Measurements from ENCODE around the gene ABHD14A. TPM values are rescaled to one million over a fixed set of nuclear protein-coding genes. Genes with fewer than 3 reads are reported as not detected.

Gene ABHD14A
- total and polyA plus RNA-seq, 2 of the 4 experiments (the other 2 are of a cell fraction) = 3.4 to 10.0 TPM

DNA sequence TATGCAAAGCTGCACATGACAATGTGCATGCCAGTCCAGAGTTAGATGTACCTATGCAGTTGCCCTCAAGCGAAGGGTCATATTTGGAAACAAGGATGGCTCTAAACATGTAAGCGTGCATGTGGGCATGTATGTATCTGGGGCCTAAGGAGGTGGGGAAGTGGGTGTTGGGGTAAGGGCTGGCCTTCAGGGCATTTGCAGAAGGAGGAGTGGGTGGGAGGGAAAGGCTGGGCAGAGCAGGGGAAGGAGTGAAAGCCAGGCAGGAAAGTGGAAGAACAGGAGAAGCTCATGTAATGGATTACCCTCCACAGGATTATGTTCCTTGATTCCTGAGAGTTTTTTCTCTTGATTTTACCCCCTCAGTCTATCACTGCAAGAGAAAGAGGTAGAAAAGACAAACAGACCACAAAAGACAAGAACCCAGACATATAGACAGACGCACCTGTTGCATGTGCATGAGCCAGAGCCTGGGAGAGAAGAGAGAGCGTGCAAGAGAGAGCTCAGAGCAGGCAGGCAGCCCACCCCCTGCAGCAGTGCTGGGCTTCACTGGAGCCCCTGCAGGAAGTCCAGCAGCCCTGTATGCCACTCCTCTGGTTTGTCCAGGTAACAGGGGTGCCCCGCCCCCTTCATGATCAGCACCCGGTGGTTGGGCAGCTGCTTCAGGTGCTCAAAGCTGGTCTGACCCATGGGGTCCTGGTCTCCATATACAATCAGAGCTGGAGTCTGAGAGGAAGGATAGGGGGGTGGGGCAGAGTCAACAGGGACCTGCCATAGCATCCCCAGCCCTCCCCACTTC lies 5.8 kb upstream of the ABHD14A start (continued):
- TF ChIP-seq, protein P1, sequence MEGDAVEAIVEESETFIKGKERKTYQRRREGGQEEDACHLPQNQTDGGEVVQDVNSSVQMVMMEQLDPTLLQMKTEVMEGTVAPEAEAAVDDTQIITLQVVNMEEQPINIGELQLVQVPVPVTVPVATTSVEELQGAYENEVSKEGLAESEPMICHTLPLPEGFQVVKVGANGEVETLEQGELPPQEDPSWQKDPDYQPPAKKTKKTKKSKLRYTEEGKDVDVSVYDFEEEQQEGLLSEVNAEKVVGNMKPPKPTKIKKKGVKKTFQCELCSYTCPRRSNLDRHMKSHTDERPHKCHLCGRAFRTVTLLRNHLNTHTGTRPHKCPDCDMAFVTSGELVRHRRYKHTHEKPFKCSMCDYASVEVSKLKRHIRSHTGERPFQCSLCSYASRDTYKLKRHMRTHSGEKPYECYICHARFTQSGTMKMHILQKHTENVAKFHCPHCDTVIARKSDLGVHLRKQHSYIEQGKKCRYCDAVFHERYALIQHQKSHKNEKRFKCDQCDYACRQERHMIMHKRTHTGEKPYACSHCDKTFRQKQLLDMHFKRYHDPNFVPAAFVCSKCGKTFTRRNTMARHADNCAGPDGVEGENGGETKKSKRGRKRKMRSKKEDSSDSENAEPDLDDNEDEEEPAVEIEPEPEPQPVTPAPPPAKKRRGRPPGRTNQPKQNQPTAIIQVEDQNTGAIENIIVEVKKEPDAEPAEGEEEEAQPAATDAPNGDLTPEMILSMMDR (conservative IDR thresholded peaks at IDR 0.05; ENCODE audit: low read depth, low read length) = no peak

DNA sequence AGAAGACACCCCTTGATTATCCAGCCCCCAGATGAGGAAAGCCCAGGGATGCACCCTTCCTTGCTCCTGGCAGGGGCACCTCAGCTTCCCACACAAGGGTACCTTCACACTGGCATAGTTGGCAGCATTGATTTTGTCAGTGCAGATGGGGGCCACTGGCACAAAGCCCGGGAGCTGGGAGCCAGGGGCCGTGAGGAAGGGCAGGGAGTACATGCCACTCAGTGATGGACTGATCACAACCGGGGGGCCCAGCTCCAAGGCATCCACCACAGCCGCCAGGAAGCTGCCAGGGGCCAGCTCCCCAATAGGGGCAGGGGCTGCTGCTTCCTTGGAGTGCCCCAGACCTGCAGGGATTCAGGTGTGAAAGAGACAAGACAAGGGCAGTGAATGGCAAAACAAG lies 5.0 kb upstream of the ABHD14A start:
- Histone ChIP-seq H3K18ac (ENCODE audit: low read depth, low read length) (no peak overlapping the region), H2BK5ac (ENCODE audit: low read depth, low read length, poor library complexity, severe bottlenecking) (no peak overlapping the region), H4K20me1 (ENCODE audit: insufficient read depth, low read length) (no peaks in the 10 kb centered on the region; the same call in 1 of the 2 replicates), H3K9me1 (ENCODE audit: insufficient read depth, low read length) (peaks cover 22% of the 10 kb centered on the region), H2BK20ac (ENCODE audit: low read depth, low read length) (no peak overlapping the region), H3K9ac (ENCODE audit: low read depth, low read length) (no peak overlapping the region), H3K27ac (ENCODE audit: insufficient read depth, low read length) (no peak overlapping the region), H2BK120ac (ENCODE audit: low read depth, low read length) (no peak overlapping the region), H3K4ac (ENCODE audit: low read depth, low read length) (no peak overlapping the region), H4K91ac (ENCODE audit: insufficient read depth, low read depth, low read length) (no peak overlapping the region), H3K23ac (ENCODE audit: low read depth, low read length) (no peak overlapping the region), H3K14ac (replicated peaks; ENCODE audit: low read depth, low read length) (no peak overlapping the region), H4K8ac (ENCODE audit: low read depth in 2 of 2, low read length in 2 of 2) (no peak overlapping the region), H2AFZ (replicated peaks; ENCODE audit: low read length, poor library complexity) (no peak overlapping the region), H3K56ac (ENCODE audit: extremely low read depth, insufficient read depth, low read length) (no peak overlapping the region), H3K27me3 (ENCODE audit: control insufficient read depth, insufficient read depth, low read length) (no peaks in the 10 kb centered on the region), H3K79me1 (ENCODE audit: low read depth in 1 of 2, low read length in 2 of 2) (peaks cover 34 to 62% of the 10 kb centered on the region in 2 experiments), H2AK9ac (replicated peaks; ENCODE audit: low read depth, low read length, poor library complexity) (no peak overlapping the region), H3K4me2 (ENCODE audit: low read depth, low read length) (no peak overlapping the region), H2AK5ac (ENCODE audit: low read depth, low read length) (no peak overlapping the region), H3K4me1 (ENCODE audit: control insufficient read depth, insufficient read depth, low read length) (peaks cover 29% of the 10 kb centered on the region), H3K4me3 (ENCODE audit: insufficient read depth, low read depth, low read length) (no peak overlapping the region), H3K36me3 (ENCODE audit: control insufficient read depth, insufficient read depth, low read length) (no peaks in the 10 kb centered on the region; the same call in 1 of the 2 replicates), H4K5ac (ENCODE audit: low read depth, low read length) (no peak overlapping the region), H3K9me3 (ENCODE audit: control insufficient read depth, insufficient read depth, low read length) (no peaks in the 10 kb centered on the region), H2BK15ac (ENCODE audit: low read depth, low read length) (no peak overlapping the region)
- CTCF ChIA-PET = no interaction called here
- in situ Hi-C loops (cut with MboI; ENCODE audit: low sequenced_read_pairs) = loop anchor here (25.0 kb wide), 1 partner anchor 1633 kb away; the partner anchor contains the start of genes RASSF1, TUSC2 and ZMYND10
- no TSS peak for BruUV-seq (replicated peaks)
- POLR2A ChIA-PET (ENCODE audit: unreplicated experiment) = no interaction called here
- WGBS, 2 experiments (ENCODE audit: extremely low coverage in 2 of 2, insufficient read length in 1 of 2) = 73% methylated on average over 3 of the region's 4 CpGs; no CpG with 5 or more reads in 1 of the 2 experiments
- DNase-seq = no peak
- intact Hi-C loops (cut with micrococcal nuclease) = no loop called here
- no peak for ATAC-seq (ENCODE audit: low read depth)
- dilution Hi-C loops (cut with HindIII; ENCODE audit: low sequenced_read_pairs, unreplicated experiment) = no loop called here
- TF ChIP-seq RAD21 (IDR thresholded peaks at IDR 0.05; ENCODE audit: low read length) = no peak
- no peak for TF ChIP-seq POLR2A (IDR thresholded peaks at IDR 0.05; ENCODE audit: low read depth, low read length)
- TF ChIP-seq FOS (IDR thresholded peaks at IDR 0.05; ENCODE audit: low read depth, low read length) = no peak
- no peak for TF ChIP-seq BHLHE40 (IDR thresholded peaks at IDR 0.05; ENCODE audit: low read depth, low read length)
- no peak for TF ChIP-seq CHD1 (IDR thresholded peaks at IDR 0.05; ENCODE audit: low read depth, low read length)
- TF ChIP-seq MAFK (IDR thresholded peaks at IDR 0.05; ENCODE audit: low read depth, low read length) = no peak
- no peak for TF ChIP-seq RFX5 (IDR thresholded peaks at IDR 0.05; ENCODE audit: low read depth, low read length)
- TF ChIP-seq, protein P1 (conservative IDR thresholded peaks at IDR 0.05; ENCODE audit: low read depth, low read length) = no peak
- no peak for TF ChIP-seq NFE2L2 (IDR thresholded peaks at IDR 0.05; ENCODE audit: low read depth, low read length)
- no peak for TF ChIP-seq MAZ (IDR thresholded peaks at IDR 0.05; ENCODE audit: borderline replicate concordance, low read depth, low read length)
- no peak for TF ChIP-seq MXI1 (IDR thresholded peaks at IDR 0.05; ENCODE audit: borderline replicate concordance, low read depth, low read length)
